ENCODE measurements around the gene CEP152. TPM values are rescaled to one million over a fixed set of nuclear protein-coding genes. Genes with fewer than 3 reads are reported as not detected.
"Not testable (repeated sequence)": the region's sequence is repeated elsewhere in the genome, so short reads cannot be mapped to it uniquely, and the experiment has no call there.

Gene CEP152
- 3.8 TPM for total RNA-seq
- polyA plus RNA-seq (ENCODE audit: insufficient read depth in 1 of 8, insufficient read length in 8 of 8, low replicate concordance in 1 of 8), result 1 to 10 TPM; 2.6 to 5.3 (median 3.5) TPM
- long read RNA-seq, donor 1, result 0 reads
- long read RNA-seq, donor 2, result 0 reads
- long read RNA-seq, donor 3, result 0 reads
- long read RNA-seq, donor 4, result 0 reads
- long read RNA-seq, donor 5, result 0 reads
- long read RNA-seq, donor 6, result 0 reads
- long read RNA-seq, donor 7, result 0 reads
- long read RNA-seq, donor 8, result 0 reads
- long read RNA-seq, donor 9, result 0 reads
- long read RNA-seq, donor 10, result 0 reads
- long read RNA-seq, donor 11, partial matches to known transcripts, result 0 of 1 reads
- long read RNA-seq, donor 11, other reads (novel, unspliced or antisense), result 0 of 1 reads

- under 1% methylated on average over 42 of the region's 51 CpGs for WGBS (ENCODE audit: insufficient coverage)
- Histone ChIP-seq H3K27ac (ENCODE audit: low read length) (peak within 1 kb of the TSS; percentile 67), H3K9me3 (replicated peaks; ENCODE audit: control insufficient read depth, low read depth, low read length) (no peaks in the 10 kb centered on the region), H3K4me3 (ENCODE audit: low read length) (peak within 1 kb of the TSS; percentile 81), H3K36me3 (ENCODE audit: control insufficient read depth, insufficient read depth, low read length) (no peaks in the 10 kb centered on the region), H3K27me3 (ENCODE audit: control insufficient read depth, insufficient read depth, low read length) (peaks cover 3% of the 10 kb centered on the region), H3K4me1 (ENCODE audit: control insufficient read depth, insufficient read depth, low read length) (peaks cover 9% of the 10 kb centered on the region)
- peak; percentile 99 for DNase-seq
Measured at GRCh38 chr15:48810414-48811324, at the start of gene CEP152. Gene CEP152 (minus strand): TSS chr15:48811069. CDS start chr15:48805649, 5,420 bp downstream.

GRCh38 chr15:48859426-48859825 lies 48.6 kb upstream of the CEP152 start:
- Histone ChIP-seq H3K36me3 (ENCODE audit: control insufficient read depth, insufficient read depth, low read length) (no peaks in the 10 kb centered on the region), H3K9me3 (replicated peaks; ENCODE audit: control insufficient read depth, low read depth, low read length) (no peaks in the 10 kb centered on the region), H3K27me3 (ENCODE audit: control insufficient read depth, insufficient read depth, low read length) (no peaks in the 10 kb centered on the region), H3K4me1 (ENCODE audit: control insufficient read depth, insufficient read depth, low read length) (no peaks in the 10 kb centered on the region), H3K27ac (ENCODE audit: low read length) (no peak overlapping the region), H3K4me3 (ENCODE audit: low read length) (no peak overlapping the region)
- no peak for DNase-seq
- WGBS (ENCODE audit: insufficient coverage), result no CpG with 5 or more reads among the region's 2 CpGs

- H3K4me1 ChIP-seq (ENCODE audit: control insufficient read depth, insufficient read depth, low read length), result no peaks in the 10 kb centered on the region
- DNase-seq, result no peak
- no peak overlapping the region for H3K27ac ChIP-seq (ENCODE audit: low read length)
- WGBS (ENCODE audit: insufficient coverage), result 60% methylated on average over 1 of the region's 2 CpGs
- H3K9me3 ChIP-seq (replicated peaks; ENCODE audit: control insufficient read depth, low read depth, low read length), result no peaks in the 10 kb centered on the region
- no peak overlapping the region for H3K4me3 ChIP-seq (ENCODE audit: low read length)
- no peaks in the 10 kb centered on the region for H3K27me3 ChIP-seq (ENCODE audit: control insufficient read depth, insufficient read depth, low read length)
- no peaks in the 10 kb centered on the region for H3K36me3 ChIP-seq (ENCODE audit: control insufficient read depth, insufficient read depth, low read length)
Measured at GRCh38 chr15:48858401-48858800, 47.5 kb upstream of the CEP152 start.

GRCh38 chr15:48856942-48857341 lies 46.1 kb upstream of the CEP152 start:
- Histone ChIP-seq H3K4me1 (ENCODE audit: control insufficient read depth, insufficient read depth, low read length) (no peaks in the 10 kb centered on the region), H3K4me3 (ENCODE audit: low read length) (no peak overlapping the region), H3K27me3 (ENCODE audit: control insufficient read depth, insufficient read depth, low read length) (no peaks in the 10 kb centered on the region), H3K9me3 (replicated peaks; ENCODE audit: control insufficient read depth, low read depth, low read length) (no peaks in the 10 kb centered on the region), H3K36me3 (ENCODE audit: control insufficient read depth, insufficient read depth, low read length) (no peaks in the 10 kb centered on the region), H3K27ac (ENCODE audit: low read length) (no peak overlapping the region)
- 50% methylated on average over 1 of the region's 2 CpGs for WGBS (ENCODE audit: insufficient coverage)
- no peak for DNase-seq

- Histone ChIP-seq H3K4me3 (ENCODE audit: low read length) (no peak overlapping the region), H3K27me3 (ENCODE audit: control insufficient read depth, insufficient read depth, low read length) (no peaks in the 10 kb centered on the region), H3K9me3 (replicated peaks; ENCODE audit: control insufficient read depth, low read depth, low read length) (no peaks in the 10 kb centered on the region), H3K27ac (ENCODE audit: low read length) (peak overlapping the region; percentile 22), H3K4me1 (ENCODE audit: control insufficient read depth, insufficient read depth, low read length) (no peaks in the 10 kb centered on the region), H3K36me3 (ENCODE audit: control insufficient read depth, insufficient read depth, low read length) (no peaks in the 10 kb centered on the region)
- 8% methylated on average over 3 of the region's 6 CpGs for WGBS (ENCODE audit: insufficient coverage)
- peak; percentile 84 for DNase-seq
Measured at GRCh38 chr15:48855501-48856440, 44.9 kb upstream of the CEP152 start.

- no CpG with 5 or more reads among the region's 3 CpGs for WGBS (ENCODE audit: insufficient coverage)
- H3K4me3 ChIP-seq (ENCODE audit: low read length); H3K4me1 ChIP-seq (ENCODE audit: control insufficient read depth, insufficient read depth, low read length); H3K27ac ChIP-seq (ENCODE audit: low read length); H3K27me3 ChIP-seq (ENCODE audit: control insufficient read depth, insufficient read depth, low read length); H3K9me3 ChIP-seq (replicated peaks; ENCODE audit: control insufficient read depth, low read depth, low read length); H3K36me3 ChIP-seq (ENCODE audit: control insufficient read depth, insufficient read depth, low read length); DNase-seq: not testable (repeated sequence)
Measured at GRCh38 chr15:48854434-48854833, 43.6 kb upstream of the CEP152 start.

- no peaks in the 10 kb centered on the region for H3K36me3 ChIP-seq (ENCODE audit: control insufficient read depth, insufficient read depth, low read length)
- DNase-seq, result no peak
- no peaks in the 10 kb centered on the region for H3K9me3 ChIP-seq (replicated peaks; ENCODE audit: control insufficient read depth, low read depth, low read length)
- H3K4me1 ChIP-seq (ENCODE audit: control insufficient read depth, insufficient read depth, low read length), result no peaks in the 10 kb centered on the region
- H3K27ac ChIP-seq (ENCODE audit: low read length), result no peak overlapping the region
- H3K4me3 ChIP-seq (ENCODE audit: low read length), result no peak overlapping the region
- no peaks in the 10 kb centered on the region for H3K27me3 ChIP-seq (ENCODE audit: control insufficient read depth, insufficient read depth, low read length)
Measured at GRCh38 chr15:48851956-48852355, 41.1 kb upstream of the CEP152 start.

- no peaks in the 10 kb centered on the region for H3K27me3 ChIP-seq (ENCODE audit: control insufficient read depth, insufficient read depth, low read length)
- H3K4me3 ChIP-seq (ENCODE audit: low read length), result no peak overlapping the region
- DNase-seq, result no peak
- no peaks in the 10 kb centered on the region for H3K4me1 ChIP-seq (ENCODE audit: control insufficient read depth, insufficient read depth, low read length)
- H3K9me3 ChIP-seq (replicated peaks; ENCODE audit: control insufficient read depth, low read depth, low read length), result no peaks in the 10 kb centered on the region
- no peaks in the 10 kb centered on the region for H3K36me3 ChIP-seq (ENCODE audit: control insufficient read depth, insufficient read depth, low read length)
- 59% methylated on average over 2 of the region's 2 CpGs for WGBS (ENCODE audit: insufficient coverage)
- no peak overlapping the region for H3K27ac ChIP-seq (ENCODE audit: low read length)
Measured at GRCh38 chr15:48850648-48851047, 39.8 kb upstream of the CEP152 start.

GRCh38 chr15:48845123-48845522 lies 34.3 kb upstream of the CEP152 start:
- no CpG with 5 or more reads among the region's 1 CpG for WGBS (ENCODE audit: insufficient coverage)
- Histone ChIP-seq H3K27ac (ENCODE audit: low read length) (no peak overlapping the region), H3K4me1 (ENCODE audit: control insufficient read depth, insufficient read depth, low read length) (no peaks in the 10 kb centered on the region), H3K27me3 (ENCODE audit: control insufficient read depth, insufficient read depth, low read length) (no peaks in the 10 kb centered on the region), H3K9me3 (replicated peaks; ENCODE audit: control insufficient read depth, low read depth, low read length) (no peaks in the 10 kb centered on the region), H3K36me3 (ENCODE audit: control insufficient read depth, insufficient read depth, low read length) (no peaks in the 10 kb centered on the region), H3K4me3 (ENCODE audit: low read length) (no peak overlapping the region)
- DNase-seq, result no peak
